ENCODE data around the gene CSF3.
"Not testable (repeated sequence)": the region's sequence is repeated elsewhere in the genome, so short reads cannot be mapped to it uniquely, and the experiment has no call there.

The CSF3 gene

GRCh38 chr17:39997543-39997942 lies 17.7 kb upstream of the CSF3 start:
- FAIRE-seq (no peak), DNase-seq (ENCODE audit: low spot score) (no peak)

GRCh38 chr17:39999067-39999466 lies 16.2 kb upstream of the CSF3 start:
- FAIRE-seq (no peak), DNase-seq (ENCODE audit: low spot score) (no peak)

DNA sequence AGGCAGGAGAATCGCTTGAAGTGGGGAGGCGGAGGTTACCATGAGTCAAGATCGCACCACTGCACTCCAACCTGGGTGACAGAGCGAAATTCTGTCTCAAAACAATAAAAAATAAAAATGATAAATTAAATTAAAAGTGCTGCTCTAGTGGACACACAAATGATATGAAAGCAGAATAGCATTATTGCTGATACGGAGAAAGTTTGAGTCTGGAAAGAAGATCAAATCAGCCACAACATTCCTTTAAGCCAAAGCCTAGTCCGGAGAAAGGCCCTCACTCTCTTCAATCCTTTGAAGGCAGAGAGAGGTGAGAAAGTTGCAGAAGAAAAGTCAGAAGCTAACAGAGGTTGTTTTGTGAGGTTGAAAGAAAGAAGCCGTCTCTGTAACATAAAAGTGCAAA lies 15.1 kb upstream of the CSF3 start:
- FAIRE-seq = no peak

GRCh38 chr17:40001335-40001734 lies 13.9 kb upstream of the CSF3 start:
- not testable (repeated sequence) for DNase-seq (ENCODE audit: low spot score); FAIRE-seq

More for the DNA sequence above, 15.1 kb upstream of the CSF3 start:
- no peak for DNase-seq (ENCODE audit: low spot score)

- DNase-seq (ENCODE audit: low spot score) (no peak), FAIRE-seq (no peak)
Measured at GRCh38 chr17:40004072-40004471, 11.2 kb upstream of the CSF3 start.

DNA sequence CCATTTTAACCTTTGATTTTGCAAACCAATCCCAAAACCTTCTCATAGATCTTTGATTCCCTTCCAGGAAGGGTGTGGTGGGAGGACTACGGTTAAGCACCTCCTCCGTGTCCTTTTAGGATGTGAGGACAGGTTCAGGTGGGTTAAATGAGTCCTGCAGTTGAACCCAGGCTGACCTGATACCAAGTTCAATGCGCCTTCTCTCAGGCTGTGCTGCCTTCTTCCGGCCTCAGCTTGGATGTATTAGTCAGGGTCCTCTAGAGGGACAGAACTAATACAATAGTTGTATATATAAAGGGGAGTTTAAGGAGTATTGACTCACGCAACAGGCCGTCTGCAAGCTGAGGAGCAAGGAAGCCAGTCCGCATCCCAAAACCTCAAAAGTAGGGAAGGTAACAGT lies 10.5 kb upstream of the CSF3 start:
- FAIRE-seq = no peak
- DNase-seq (ENCODE audit: low spot score) = no peak

GRCh38 chr17:40005520-40005919 lies 9.7 kb upstream of the CSF3 start:
- DNase-seq (ENCODE audit: low spot score) (no peak), FAIRE-seq (no peak)

DNA sequence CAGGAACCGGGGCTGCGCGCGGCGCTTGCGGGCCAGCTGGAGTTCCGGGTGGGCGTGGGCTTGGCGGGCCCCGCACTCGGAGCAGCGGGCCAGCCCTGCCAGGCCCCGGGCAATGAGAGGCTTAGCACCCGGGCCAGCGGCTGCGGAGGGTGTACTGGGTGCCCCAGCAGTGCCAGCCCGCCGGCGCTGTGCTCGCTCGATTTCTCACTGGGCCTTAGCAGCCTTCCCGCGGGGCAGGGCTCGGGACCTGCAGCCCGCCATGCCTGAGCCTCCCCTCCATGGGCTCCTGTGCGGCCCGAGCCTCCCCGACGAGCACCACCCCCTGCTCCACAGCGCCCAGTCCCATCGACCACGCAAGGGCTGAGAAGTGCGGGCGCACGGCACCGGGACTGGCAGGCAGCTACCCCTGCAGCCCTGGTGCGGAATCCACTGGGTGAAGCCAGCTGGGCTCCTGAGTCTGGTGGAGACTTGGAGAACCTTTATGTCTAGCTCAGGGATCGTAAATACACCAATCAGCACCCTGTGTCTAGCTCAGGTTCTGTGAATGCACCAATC lies 4.2 kb upstream of the CSF3 start:
- not testable (repeated sequence) for DNase-seq (ENCODE audit: low spot score)

DNA sequence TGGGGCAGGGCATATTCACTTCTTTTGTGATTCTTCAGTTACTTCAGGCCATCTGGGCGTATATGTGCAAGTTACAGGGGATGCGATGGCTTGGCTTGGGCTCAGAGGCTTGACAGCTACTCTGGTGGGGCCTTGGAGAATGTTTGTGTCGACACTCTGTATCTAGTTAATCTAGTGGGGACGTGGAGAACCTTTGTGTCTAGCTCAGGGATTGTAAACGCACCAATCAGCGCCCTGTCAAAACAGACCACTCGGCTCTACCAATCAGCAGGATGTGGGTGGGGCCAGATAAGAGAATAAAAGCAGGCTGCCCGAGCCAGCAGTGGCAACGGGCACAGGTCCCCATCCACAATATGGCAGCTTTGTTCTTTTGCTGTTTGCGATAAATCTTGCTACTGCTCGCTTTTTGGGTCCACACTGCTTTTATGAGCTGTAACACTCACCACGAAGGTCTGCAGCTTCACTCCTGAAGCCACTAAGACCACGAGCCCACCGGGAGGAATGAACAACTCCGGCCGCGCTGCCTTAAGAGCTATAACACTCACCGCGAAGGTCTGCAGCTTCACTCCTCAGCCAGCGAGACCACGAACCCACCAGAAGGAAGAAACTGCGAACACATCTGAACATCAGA lies 3.1 kb upstream of the CSF3 start:
- not testable (repeated sequence) for DNase-seq (ENCODE audit: low spot score); FAIRE-seq

More for the DNA sequence above, 4.2 kb upstream of the CSF3 start:
- not testable (repeated sequence) for FAIRE-seq

- FAIRE-seq = no peak
- DNase-seq (ENCODE audit: low spot score) = no peak
Measured at GRCh38 chr17:40014375-40014980, 762 bp upstream of the CSF3 start.

DNA sequence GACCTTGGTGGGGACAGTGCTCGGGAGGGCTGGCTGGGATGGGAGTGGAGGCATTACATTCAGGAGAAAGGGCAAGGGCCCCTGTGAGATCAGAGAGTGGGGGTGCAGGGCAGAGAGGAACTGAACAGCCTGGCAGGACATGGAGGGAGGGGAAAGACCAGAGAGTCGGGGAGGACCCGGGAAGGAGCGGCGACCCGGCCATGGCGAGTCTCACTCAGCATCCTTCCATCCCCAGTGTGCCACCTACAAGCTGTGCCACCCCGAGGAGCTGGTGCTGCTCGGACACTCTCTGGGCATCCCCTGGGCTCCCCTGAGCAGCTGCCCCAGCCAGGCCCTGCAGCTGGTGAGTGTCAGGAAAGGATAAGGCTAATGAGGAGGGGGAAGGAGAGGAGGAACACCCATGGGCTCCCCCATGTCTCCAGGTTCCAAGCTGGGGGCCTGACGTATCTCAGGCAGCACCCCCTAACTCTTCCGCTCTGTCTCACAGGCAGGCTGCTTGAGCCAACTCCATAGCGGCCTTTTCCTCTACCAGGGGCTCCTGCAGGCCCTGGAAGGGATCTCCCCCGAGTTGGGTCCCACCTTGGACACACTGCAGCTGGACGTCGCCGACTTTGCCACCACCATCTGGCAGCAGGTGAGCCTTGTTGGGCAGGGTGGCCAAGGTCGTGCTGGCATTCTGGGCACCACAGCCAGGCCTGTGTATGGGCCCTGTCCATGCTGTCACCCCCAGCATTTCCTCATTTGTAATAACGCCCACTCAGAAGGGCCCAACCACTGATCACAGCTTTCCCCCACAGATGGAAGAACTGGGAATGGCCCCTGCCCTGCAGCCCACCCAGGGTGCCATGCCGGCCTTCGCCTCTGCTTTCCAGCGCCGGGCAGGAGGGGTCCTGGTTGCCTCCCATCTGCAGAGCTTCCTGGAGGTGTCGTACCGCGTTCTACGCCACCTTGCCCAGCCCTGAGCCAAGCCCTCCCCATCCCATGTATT lies 1.1 kb downstream of the CSF3 start:
- DNase-seq (ENCODE audit: low spot score) (no peak), FAIRE-seq (no peak)

- FAIRE-seq = peak; percentile 65
- DNase-seq (ENCODE audit: low spot score) = no peak
Measured at GRCh38 chr17:40017422-40018080, 2.3 kb downstream of the CSF3 start.

GRCh38 chr17:40018211-40019121 lies 3.2 kb downstream of the CSF3 start:
- DNase-seq (ENCODE audit: low spot score) = no peak
- no peak for FAIRE-seq

GRCh38 chr17:40019140-40019991 lies 4.1 kb downstream of the CSF3 start:
- peak; percentile 84 for FAIRE-seq
- DNase-seq (ENCODE audit: low spot score) = no peak

- FAIRE-seq (no peak), DNase-seq (ENCODE audit: low spot score) (no peak)
Measured at GRCh38 chr17:40020146-40020545, 4.9 kb downstream of the CSF3 start.

DNA sequence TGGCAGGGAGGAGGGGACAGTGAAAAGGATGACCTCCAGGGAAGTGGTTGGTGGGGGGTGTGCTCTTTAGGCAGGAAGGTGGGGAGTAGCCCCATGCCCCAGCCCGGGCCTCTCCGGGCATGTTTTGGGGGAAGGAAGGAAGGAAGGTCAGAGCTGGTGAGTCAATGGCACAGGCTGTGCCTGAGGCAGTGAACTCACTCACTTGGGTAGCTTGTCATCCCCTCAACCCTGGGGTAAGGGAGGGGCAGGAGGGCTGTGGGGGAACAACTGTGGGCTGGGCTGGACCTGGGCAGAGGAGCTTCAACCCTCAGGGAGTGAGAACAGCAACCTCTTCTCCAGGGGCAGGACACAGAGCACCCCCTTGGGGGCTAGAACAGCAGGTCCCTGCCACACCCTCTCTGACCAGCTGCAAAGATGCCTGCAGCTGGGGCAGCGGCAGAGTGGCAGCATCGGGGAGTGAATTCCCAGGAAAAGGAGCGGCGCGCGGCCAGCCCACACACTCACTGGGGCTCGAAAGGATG lies 6.3 kb downstream of the CSF3 start:
- peak; percentile 17 for FAIRE-seq

DNA sequence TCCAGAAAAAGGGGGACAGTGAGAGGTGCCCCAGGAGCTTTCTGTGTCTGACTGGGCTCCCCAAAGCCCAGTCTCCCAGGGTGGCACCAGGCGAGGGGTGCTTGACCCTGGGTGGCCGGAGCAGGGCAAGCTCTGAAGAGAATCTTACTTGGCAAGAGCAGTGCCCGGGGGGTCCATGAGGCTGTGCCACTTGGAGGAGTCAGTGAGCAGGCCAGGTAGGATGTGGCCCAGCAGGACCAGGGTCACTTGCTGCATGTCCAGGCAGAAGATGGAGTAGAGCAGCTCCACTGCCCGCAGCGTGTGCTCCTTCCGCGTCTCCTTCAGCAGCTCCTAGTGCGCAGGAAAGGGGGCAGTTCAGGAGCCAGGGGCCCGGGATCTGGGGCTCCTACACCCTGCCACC lies 7.3 kb downstream of the CSF3 start:
- FAIRE-seq (no peak), DNase-seq (ENCODE audit: low spot score) (no peak)

More for the DNA sequence above, 6.3 kb downstream of the CSF3 start:
- DNase-seq (ENCODE audit: low spot score) = no peak

GRCh38 chr17:40022961-40023541 lies 7.8 kb downstream of the CSF3 start:
- FAIRE-seq (no peak), DNase-seq (ENCODE audit: low spot score) (no peak)

Measured in urothelium cell line (cell line).